ENCODE results near the gene RABL3.
"Not testable (repeated sequence)": the region's sequence is repeated elsewhere in the genome, so short reads cannot be mapped to it uniquely, and the experiment has no call there.

Gene RABL3

GRCh38 chr3:120682095-120682681 lies 60.1 kb downstream of the RABL3 start, which contains the start of gene HGD:
TSS of gene HGD (minus strand) at chr3:120682239. CDS start at chr3:120682111, 128 bp downstream.
- DNase-seq: no peak

GRCh38 chr3:120681506-120682038 lies 60.7 kb downstream of the RABL3 start:
- DNase-seq: no peak

- no peak for DNase-seq
These were observed 61.3 kb downstream of the RABL3 start for GRCh38 chr3:120681018-120681417.

- no peak for DNase-seq
These were observed 62.0 kb downstream of the RABL3 start for GRCh38 chr3:120680193-120680894.

- DNase-seq: no peak
These were observed 63.3 kb downstream of the RABL3 start for GRCh38 chr3:120678984-120679383.

GRCh38 chr3:120678331-120678947 lies 63.9 kb downstream of the RABL3 start:
- no peak for DNase-seq

- not testable (repeated sequence) for DNase-seq
These were observed 65.1 kb downstream of the RABL3 start for GRCh38 chr3:120677193-120677592.

- DNase-seq: no peak
These were observed 69.2 kb downstream of the RABL3 start for GRCh38 chr3:120673116-120673515.

- DNase-seq: no peak
These were observed 71.7 kb downstream of the RABL3 start for GRCh38 chr3:120670576-120670975.

GRCh38 chr3:120664926-120665325 lies 77.4 kb downstream of the RABL3 start:
- DNase-seq: no peak

- no peak for DNase-seq
These were observed 80.4 kb downstream of the RABL3 start for GRCh38 chr3:120661945-120662344.

GRCh38 chr3:120661106-120661905 lies 81.0 kb downstream of the RABL3 start:
- no peak for DNase-seq

GRCh38 chr3:120659834-120660233 lies 82.5 kb downstream of the RABL3 start:
- no peak for DNase-seq

GRCh38 chr3:120659285-120659684 lies 83.0 kb downstream of the RABL3 start:
- DNase-seq: no peak

GRCh38 chr3:120652896-120653545 lies 89.3 kb downstream of the RABL3 start:
- DNase-seq: no peak

GRCh38 chr3:120652281-120652680 lies 90.0 kb downstream of the RABL3 start:
- no peak for DNase-seq

- no peak for DNase-seq
These were observed 92.0 kb downstream of the RABL3 start for GRCh38 chr3:120650311-120650710.

- DNase-seq: no peak
These were observed 92.5 kb downstream of the RABL3 start for GRCh38 chr3:120649830-120650233.

- no peak for DNase-seq
These were observed 94.0 kb downstream of the RABL3 start for GRCh38 chr3:120648290-120648689.

GRCh38 chr3:120646771-120647432 lies 95.4 kb downstream of the RABL3 start:
- no peak for DNase-seq

- DNase-seq: no peak
These were observed 97.1 kb downstream of the RABL3 start for GRCh38 chr3:120645083-120645845.

All from NCI-H2081 treated with DMSO at 0.1 percent for 48 hours (cell line).